ENCODE results near the gene ITPRIP. TPM values are rescaled to one million over a fixed set of nuclear protein-coding genes. Genes with fewer than 3 reads are reported as not detected.

Gene ITPRIP
- total and polyA plus RNA-seq, 4 donors = 21.7 to 44.7 (median 29.9) TPM

DNA sequence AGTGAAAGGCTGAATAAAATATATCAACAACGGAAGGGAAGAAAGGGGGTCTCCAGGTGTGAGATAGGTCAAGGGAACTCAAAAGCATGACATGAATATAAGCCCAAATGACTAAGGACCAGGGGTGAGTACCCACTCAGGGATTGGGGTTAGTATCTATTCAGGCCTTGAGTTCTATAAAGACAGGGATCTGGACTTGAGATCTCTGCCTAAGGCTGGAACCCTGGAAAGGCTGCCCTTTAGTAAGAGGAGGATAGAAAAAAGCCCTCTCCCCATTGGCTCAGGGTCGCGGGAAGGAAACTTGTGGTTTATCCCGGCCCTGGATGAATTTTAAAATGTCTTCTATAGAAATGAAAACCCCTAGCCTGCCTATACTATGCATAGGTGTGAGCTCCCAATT, 2.4 kb upstream of the ITPRIP start:
- TF ChIP-seq, protein P1, sequence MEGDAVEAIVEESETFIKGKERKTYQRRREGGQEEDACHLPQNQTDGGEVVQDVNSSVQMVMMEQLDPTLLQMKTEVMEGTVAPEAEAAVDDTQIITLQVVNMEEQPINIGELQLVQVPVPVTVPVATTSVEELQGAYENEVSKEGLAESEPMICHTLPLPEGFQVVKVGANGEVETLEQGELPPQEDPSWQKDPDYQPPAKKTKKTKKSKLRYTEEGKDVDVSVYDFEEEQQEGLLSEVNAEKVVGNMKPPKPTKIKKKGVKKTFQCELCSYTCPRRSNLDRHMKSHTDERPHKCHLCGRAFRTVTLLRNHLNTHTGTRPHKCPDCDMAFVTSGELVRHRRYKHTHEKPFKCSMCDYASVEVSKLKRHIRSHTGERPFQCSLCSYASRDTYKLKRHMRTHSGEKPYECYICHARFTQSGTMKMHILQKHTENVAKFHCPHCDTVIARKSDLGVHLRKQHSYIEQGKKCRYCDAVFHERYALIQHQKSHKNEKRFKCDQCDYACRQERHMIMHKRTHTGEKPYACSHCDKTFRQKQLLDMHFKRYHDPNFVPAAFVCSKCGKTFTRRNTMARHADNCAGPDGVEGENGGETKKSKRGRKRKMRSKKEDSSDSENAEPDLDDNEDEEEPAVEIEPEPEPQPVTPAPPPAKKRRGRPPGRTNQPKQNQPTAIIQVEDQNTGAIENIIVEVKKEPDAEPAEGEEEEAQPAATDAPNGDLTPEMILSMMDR (IDR thresholded peaks at IDR 0.05; ENCODE audit: control extremely low read depth, extremely low read depth) = no peak
- no peak overlapping the region for H3K4me3 ChIP-seq
- H3K9ac ChIP-seq (ENCODE audit: insufficient read depth in 1 of 2, low read length in 2 of 2) = peak overlapping the region; percentile 30 to 99
- no peaks in the 10 kb centered on the region for H3K9me3 ChIP-seq (ENCODE audit: control insufficient read depth in 4 of 4, insufficient read depth in 3 of 4, low read length in 3 of 4)
- ATAC-seq (ENCODE audit: insufficient read depth, low FRiP score) (no peak), DNase-seq (no peak)
- H3K27me3 ChIP-seq (ENCODE audit: control insufficient read depth in 3 of 3, insufficient read depth in 3 of 3, low read length in 2 of 3) = no peaks in the 10 kb centered on the region
- 60% methylated on average over 4 of the region's 4 CpGs for WGBS, 2 donors
- no peaks in the 10 kb centered on the region for H3K36me3 ChIP-seq (ENCODE audit: control insufficient read depth in 4 of 4, insufficient read depth in 4 of 4, low read length in 4 of 4)
- peak overlapping the region; percentile 62 to 100 for H3K27ac ChIP-seq (ENCODE audit: low read depth in 1 of 2, low read length in 1 of 2)
- H3K4me1 ChIP-seq (ENCODE audit: control insufficient read depth in 5 of 5, insufficient read depth in 5 of 5, low read length in 5 of 5) = peaks cover 4 to 33% (median 24%) of the 10 kb centered on the region in 5 donors

DNA sequence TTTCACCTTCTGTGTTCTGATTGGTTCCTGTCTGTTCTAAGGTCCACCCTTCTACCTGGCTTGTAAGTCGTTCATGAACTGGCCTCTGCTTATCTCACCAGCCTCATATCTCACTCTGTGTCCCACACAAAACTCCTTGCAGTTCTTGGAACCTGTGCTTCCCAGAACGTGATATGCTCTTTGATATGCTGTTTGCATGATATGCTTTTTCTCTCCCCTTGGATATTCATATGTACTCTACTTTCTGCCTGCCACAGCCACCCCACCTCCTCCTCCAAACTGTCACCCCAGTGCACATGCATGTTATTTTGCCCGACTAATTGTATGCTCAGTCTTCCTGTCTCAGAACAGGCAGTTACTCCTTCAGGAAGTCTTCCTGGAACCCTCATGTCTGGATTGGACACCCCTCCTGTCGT, 1.9 kb upstream of the ITPRIP start:
- H3K27me3 ChIP-seq (ENCODE audit: control insufficient read depth in 3 of 3, insufficient read depth in 3 of 3, low read length in 2 of 3) = no peaks in the 10 kb centered on the region
- no peaks in the 10 kb centered on the region for H3K36me3 ChIP-seq (ENCODE audit: control insufficient read depth in 4 of 4, insufficient read depth in 4 of 4, low read length in 4 of 4)
- peak overlapping the region; percentile 88 to 100 for H3K27ac ChIP-seq (ENCODE audit: low read depth in 1 of 2, low read length in 1 of 2)
- peak in 1 of 3 donors; percentile 20 for DNase-seq
- H3K9ac ChIP-seq (ENCODE audit: insufficient read depth in 1 of 2, low read length in 2 of 2) = peak overlapping the region; percentile 30 to 99
- no peak overlapping the region for H3K4me3 ChIP-seq
- TF ChIP-seq, protein P1 (IDR thresholded peaks at IDR 0.05; ENCODE audit: control extremely low read depth, extremely low read depth) = no peak
- H3K4me1 ChIP-seq (ENCODE audit: control insufficient read depth in 5 of 5, insufficient read depth in 5 of 5, low read length in 5 of 5) = peaks cover 8 to 36% (median 24%) of the 10 kb centered on the region in 5 donors
- ATAC-seq (ENCODE audit: insufficient read depth, low FRiP score) = no peak
- WGBS, 2 donors = 11 to 14% methylated on average over 4 of the region's 4 CpGs
- H3K9me3 ChIP-seq (ENCODE audit: control insufficient read depth in 4 of 4, insufficient read depth in 3 of 4, low read length in 3 of 4) = no peaks in the 10 kb centered on the region

DNA sequence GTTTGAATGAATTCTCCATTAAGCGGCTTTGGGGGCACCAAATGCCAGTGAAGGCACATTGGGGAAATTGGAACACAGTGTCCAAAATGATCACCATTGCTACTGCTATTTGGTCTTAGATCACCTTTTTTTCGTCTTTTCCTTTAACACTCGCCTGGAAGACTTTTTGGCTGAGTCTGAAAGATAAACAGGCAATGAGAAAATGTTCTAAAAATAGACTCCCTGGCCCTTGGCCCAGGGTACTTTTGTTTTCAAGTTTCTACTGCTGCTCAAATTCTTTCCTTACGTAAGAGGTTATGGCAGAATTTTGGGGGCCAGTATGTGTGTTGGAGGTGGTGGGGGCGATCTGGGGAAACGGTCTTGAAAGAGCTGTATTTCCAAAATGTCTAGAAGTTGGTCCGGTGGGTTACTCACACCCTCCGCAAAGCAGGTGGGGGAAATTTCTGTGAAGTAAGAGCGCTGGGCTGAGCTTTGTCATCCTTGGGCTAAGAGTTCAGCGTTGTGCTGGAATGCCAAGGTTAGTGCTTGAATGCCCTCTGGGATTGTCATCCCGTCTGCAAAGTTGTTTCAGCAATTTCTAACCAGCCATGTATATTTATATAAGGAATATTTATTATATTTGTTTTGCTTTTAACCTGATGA, 1.3 kb upstream of the ITPRIP start:
- DNase-seq (peak; percentile 87 to 98 (median 96)), ATAC-seq (ENCODE audit: insufficient read depth, low FRiP score) (no peak)
- WGBS, 2 donors = 11 to 12% methylated on average over 11 of the region's 11 CpGs
- Histone ChIP-seq H3K27ac (ENCODE audit: low read depth in 1 of 2, low read length in 1 of 2) (peak overlapping the region; percentile 100), H3K9ac (ENCODE audit: insufficient read depth in 1 of 2, low read length in 2 of 2) (peak overlapping the region; percentile 11 to 99), H3K27me3 (ENCODE audit: control insufficient read depth in 3 of 3, insufficient read depth in 3 of 3, low read length in 2 of 3) (no peaks in the 10 kb centered on the region), H3K4me3 (peak overlapping the region; percentile 97), H3K9me3 (ENCODE audit: control insufficient read depth in 4 of 4, insufficient read depth in 3 of 4, low read length in 3 of 4) (no peaks in the 10 kb centered on the region), H3K4me1 (ENCODE audit: control insufficient read depth in 5 of 5, insufficient read depth in 5 of 5, low read length in 5 of 5) (peaks cover 8 to 39% (median 24%) of the 10 kb centered on the region in 5 donors), H3K36me3 (ENCODE audit: control insufficient read depth in 4 of 4, insufficient read depth in 4 of 4, low read length in 4 of 4) (no peaks in the 10 kb centered on the region)
- TF ChIP-seq, protein P1 (IDR thresholded peaks at IDR 0.05; ENCODE audit: control extremely low read depth, extremely low read depth) = no peak
